Measurements from ENCODE around the gene APBA1. TPM values are rescaled to one million over a fixed set of nuclear protein-coding genes. Genes with fewer than 3 reads are reported as not detected.

Gene APBA1
- total RNA-seq, 1 experiment from 2014 or later = 0.05 TPM

GRCh38 chr9:69504058-69504457 lies 168.1 kb downstream of the APBA1 start:
- no peaks in the 10 kb centered on the region for H3K9me3 ChIP-seq (ENCODE audit: control insufficient read depth, insufficient read depth, low read depth, low read length)
- intact Hi-C loops (cut with micrococcal nuclease; ENCODE audit: unreplicated experiment) = no loop called here
- H3K27me3 ChIP-seq (ENCODE audit: control insufficient read depth, insufficient read depth, low read length) = no peaks in the 10 kb centered on the region
- no peak overlapping the region for H3K4me3 ChIP-seq (ENCODE audit: low read depth in 2 of 2, low read length in 2 of 2)
- BruUV-seq (replicated peaks) = no TSS peak
- ATAC-seq (no peak), DNase-seq (ENCODE audit: low read depth, low spot score) (no peak)
- ChIA-PET CTCF (no interaction called here), POLR2A (no interaction called here)
- H3K36me3 ChIP-seq (ENCODE audit: control insufficient read depth, insufficient read depth, low read length) = no peaks in the 10 kb centered on the region
- no peak overlapping the region for H3K27ac ChIP-seq (ENCODE audit: low read length)
- TF ChIP-seq REST (IDR thresholded peaks at IDR 0.05; ENCODE audit: insufficient read depth in 1 of 2, low read depth in 2 of 2, low read length in 1 of 2) (no peak), CTCF (IDR thresholded peaks at IDR 0.05) (no peak), POLR2AphosphoS5 (IDR thresholded peaks at IDR 0.05; ENCODE audit: low read depth, low read length) (no peak), SIN3A (IDR thresholded peaks at IDR 0.05; ENCODE audit: borderline replicate concordance, insufficient read depth, low read depth, low read length) (no peak), TCF7L2 (IDR thresholded peaks at IDR 0.05; ENCODE audit: low read depth, low read length) (no peak)
- in situ Hi-C loops (cut with HindIII; ENCODE audit: low pct_unique_long_range_greater_than_20kb, low sequenced_read_pairs) = no loop called here
- H3K4me1 ChIP-seq (ENCODE audit: control insufficient read depth, insufficient read depth, low read length) = no peaks in the 10 kb centered on the region

GRCh38 chr9:69502671-69503301 lies 169.4 kb downstream of the APBA1 start:
- Histone ChIP-seq H3K9me3 (ENCODE audit: control insufficient read depth, insufficient read depth, low read depth, low read length) (no peaks in the 10 kb centered on the region), H3K36me3 (ENCODE audit: control insufficient read depth, insufficient read depth, low read length) (no peaks in the 10 kb centered on the region), H3K4me3 (ENCODE audit: low read depth in 2 of 2, low read length in 2 of 2) (no peak overlapping the region), H3K4me1 (ENCODE audit: control insufficient read depth, insufficient read depth, low read length) (no peaks in the 10 kb centered on the region), H3K27me3 (ENCODE audit: control insufficient read depth, insufficient read depth, low read length) (no peaks in the 10 kb centered on the region), H3K27ac (ENCODE audit: low read length) (no peak overlapping the region)
- in situ Hi-C loops (cut with HindIII; ENCODE audit: low pct_unique_long_range_greater_than_20kb, low sequenced_read_pairs) = no loop called here
- intact Hi-C loops (cut with micrococcal nuclease; ENCODE audit: unreplicated experiment) = no loop called here
- no TSS peak for BruUV-seq (replicated peaks)
- TF ChIP-seq TCF7L2 (IDR thresholded peaks at IDR 0.05; ENCODE audit: low read depth, low read length) (no peak), CTCF (IDR thresholded peaks at IDR 0.05) (no peak), POLR2AphosphoS5 (IDR thresholded peaks at IDR 0.05; ENCODE audit: low read depth, low read length) (no peak), SIN3A (IDR thresholded peaks at IDR 0.05; ENCODE audit: borderline replicate concordance, insufficient read depth, low read depth, low read length) (no peak), REST (IDR thresholded peaks at IDR 0.05; ENCODE audit: insufficient read depth in 1 of 2, low read depth in 2 of 2, low read length in 1 of 2) (no peak)
- POLR2A ChIA-PET = no interaction called here
- CTCF ChIA-PET = no interaction called here
- no peak for DNase-seq (ENCODE audit: low read depth, low spot score)
- ATAC-seq = no peak
